Ramos (cell line): ENCODE results near the gene EFCAB12.

Experiments used
- in situ Hi-C: fragments of 300-500 bp; cut with MboI; formaldehyde crosslinking; loops from one replicate; pipeline ENCODE4 v1.14.3; 2022; ENCODE audit warnings: low sequenced_read_pairs; ENCODE audit not compliant: unreplicated experiment

The EFCAB12 gene

GRCh38 chr3:129448186-129448895 is 19.9 kb upstream of the EFCAB12 start:
- in situ Hi-C loops = no loop called here

GRCh38 chr3:129446926-129447325 is 18.5 kb upstream of the EFCAB12 start:
- in situ Hi-C loops = no loop called here

- in situ Hi-C loops = no loop called here
Observed at GRCh38 chr3:129445471-129445870, 17.0 kb upstream of the EFCAB12 start.

- in situ Hi-C loops = no loop called here
Observed at GRCh38 chr3:129442947-129443346, 14.5 kb upstream of the EFCAB12 start.

GRCh38 chr3:129442486-129442885 is 14.1 kb upstream of the EFCAB12 start:
- in situ Hi-C loops = no loop called here

- in situ Hi-C loops = no loop called here
Observed at GRCh38 chr3:129441782-129442181, 13.3 kb upstream of the EFCAB12 start.

GRCh38 chr3:129441215-129441614 is 12.8 kb upstream of the EFCAB12 start:
- in situ Hi-C loops = no loop called here

- in situ Hi-C loops = no loop called here
Observed at GRCh38 chr3:129440618-129441190, 12.3 kb upstream of the EFCAB12 start.

GRCh38 chr3:129439817-129440617 is 11.6 kb upstream of the EFCAB12 start, which contains the start of the genes IFT122 and MBD4:
TSS of gene IFT122 (plus strand) at chr3:129440224. CDS start at chr3:129440331, 107 bp downstream.
TSS of gene MBD4 (minus strand) at chr3:129439948. CDS start at chr3:129439833, 115 bp downstream.
- in situ Hi-C loops = no loop called here

- in situ Hi-C loops = no loop called here
Observed at GRCh38 chr3:129439226-129439816, 10.9 kb upstream of the EFCAB12 start.

- in situ Hi-C loops = no loop called here
Observed at GRCh38 chr3:129435367-129435766, 6.9 kb upstream of the EFCAB12 start.

GRCh38 chr3:129434140-129434539 is 5.7 kb upstream of the EFCAB12 start:
- in situ Hi-C loops = no loop called here

GRCh38 chr3:129433565-129433964 is 5.1 kb upstream of the EFCAB12 start:
- in situ Hi-C loops = no loop called here

GRCh38 chr3:129432671-129433070 is 4.2 kb upstream of the EFCAB12 start:
- in situ Hi-C loops = no loop called here

GRCh38 chr3:129432036-129432435 is 3.6 kb upstream of the EFCAB12 start:
- in situ Hi-C loops = no loop called here

GRCh38 chr3:129429602-129430001 is 1.2 kb upstream of the EFCAB12 start:
- in situ Hi-C loops = no loop called here

- in situ Hi-C loops = no loop called here
Observed at GRCh38 chr3:129429080-129429451, 630 bp upstream of the EFCAB12 start.

GRCh38 chr3:129428007-129428375 is 445 bp downstream of the EFCAB12 start:
- in situ Hi-C loops = no loop called here

- in situ Hi-C loops = no loop called here
Observed at GRCh38 chr3:129425619-129426018, 2.8 kb downstream of the EFCAB12 start.

GRCh38 chr3:129425213-129425612 is 3.2 kb downstream of the EFCAB12 start:
- in situ Hi-C loops = no loop called here
